CD4-positive, alpha-beta T cell treated with Interleukin-21 for 1 hour (primary cell): ENCODE measurements around the gene FGR.

ENCODE experiments used
- DNase-seq: peaks from one replicate; pipeline ENCODE4 v3.0.0-alpha.2; 2020

Gene FGR

DNA sequence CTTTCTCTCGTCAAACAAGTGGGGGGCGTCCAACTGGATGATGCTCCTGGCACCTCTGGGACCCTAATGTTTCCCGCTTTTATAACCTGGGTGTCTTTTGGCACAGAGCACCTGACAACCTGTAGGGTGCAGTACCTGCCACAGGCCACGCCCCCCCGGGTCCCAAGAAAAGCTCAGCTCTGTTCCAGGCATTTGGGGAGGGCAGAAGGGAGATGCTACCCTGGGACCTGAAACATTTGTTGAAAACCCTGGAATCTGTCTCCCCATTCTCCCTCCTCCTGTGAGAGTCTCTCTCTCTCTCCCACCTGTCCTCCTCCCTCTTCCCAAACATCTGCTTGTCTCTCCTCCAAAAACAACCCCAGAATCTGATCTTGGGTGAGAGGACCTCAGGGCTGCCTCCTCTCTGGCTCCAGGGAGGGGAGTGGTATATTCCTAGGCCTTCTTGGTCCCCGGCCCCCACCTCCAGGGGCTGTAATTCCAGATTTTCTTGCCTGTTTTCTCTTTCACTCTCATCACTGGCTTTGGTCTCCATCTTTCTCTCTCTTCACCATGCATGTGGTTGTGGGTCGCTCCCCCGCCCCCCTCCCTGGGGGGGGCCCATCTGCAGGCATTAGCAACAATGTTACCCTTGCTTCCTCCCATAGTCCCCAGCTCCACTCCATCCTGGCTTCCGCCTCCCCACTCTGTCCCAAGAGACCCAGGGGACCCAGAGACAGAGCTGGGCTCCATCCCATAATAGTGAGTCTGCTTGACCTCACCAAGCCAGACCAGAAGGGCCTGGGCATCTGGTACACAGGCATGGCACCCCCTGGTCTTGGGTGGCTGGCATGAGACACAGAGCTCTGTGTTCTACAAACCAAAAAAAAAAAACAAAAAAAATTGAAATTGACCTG lies 35.1 kb downstream of the FGR start:
- no peak for DNase-seq

- DNase-seq = no peak
These were observed 36.0 kb downstream of the FGR start for GRCh38 chr1:27598902-27599528.

- DNase-seq = no peak
These were observed 36.7 kb downstream of the FGR start for GRCh38 chr1:27598295-27598687.

- DNase-seq = no peak
These were observed 37.3 kb downstream of the FGR start for GRCh38 chr1:27597516-27598294.

DNA sequence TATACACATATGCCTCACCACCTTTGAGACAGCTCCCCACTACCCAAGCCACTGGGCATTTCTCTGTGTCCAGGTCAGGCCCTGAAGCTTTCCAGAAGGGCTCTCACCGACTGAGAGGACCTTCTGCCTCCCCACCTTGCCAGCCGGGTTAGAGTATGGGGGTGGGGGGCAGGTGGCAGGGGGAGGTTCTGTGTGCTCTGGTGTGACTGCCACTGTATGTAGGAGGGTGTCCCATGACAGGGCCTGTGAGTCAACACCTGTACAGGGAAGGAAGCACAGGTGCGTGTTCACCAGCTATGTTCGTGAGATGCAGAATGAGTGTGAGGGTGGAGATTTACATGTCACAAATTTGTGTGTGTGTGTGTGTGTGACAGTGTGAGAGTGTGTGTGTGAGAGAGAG lies 38.0 kb downstream of the FGR start:
- no peak for DNase-seq

- no peak for DNase-seq
These were observed 38.7 kb downstream of the FGR start for GRCh38 chr1:27596261-27596660.

DNA sequence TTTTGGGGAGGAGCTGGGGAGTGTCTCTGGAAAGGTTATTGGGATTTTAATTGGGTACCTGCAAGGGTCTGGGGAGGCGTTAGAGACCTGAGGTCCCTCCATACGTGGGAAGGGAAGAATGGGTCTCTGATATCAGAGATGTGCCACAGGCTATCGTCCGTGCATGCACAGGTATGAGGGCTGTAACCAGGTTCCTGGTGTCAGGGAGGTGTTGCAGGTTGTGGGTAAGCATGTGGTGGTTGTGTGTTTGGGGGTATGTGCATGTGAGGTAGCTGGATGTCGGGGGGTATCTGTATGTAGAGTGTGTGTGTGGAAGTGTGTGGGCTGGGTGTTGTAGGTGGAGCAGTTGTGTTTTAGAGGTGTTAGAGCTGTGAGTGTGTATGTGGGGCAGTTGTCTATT lies 39.4 kb downstream of the FGR start:
- no peak for DNase-seq

DNA sequence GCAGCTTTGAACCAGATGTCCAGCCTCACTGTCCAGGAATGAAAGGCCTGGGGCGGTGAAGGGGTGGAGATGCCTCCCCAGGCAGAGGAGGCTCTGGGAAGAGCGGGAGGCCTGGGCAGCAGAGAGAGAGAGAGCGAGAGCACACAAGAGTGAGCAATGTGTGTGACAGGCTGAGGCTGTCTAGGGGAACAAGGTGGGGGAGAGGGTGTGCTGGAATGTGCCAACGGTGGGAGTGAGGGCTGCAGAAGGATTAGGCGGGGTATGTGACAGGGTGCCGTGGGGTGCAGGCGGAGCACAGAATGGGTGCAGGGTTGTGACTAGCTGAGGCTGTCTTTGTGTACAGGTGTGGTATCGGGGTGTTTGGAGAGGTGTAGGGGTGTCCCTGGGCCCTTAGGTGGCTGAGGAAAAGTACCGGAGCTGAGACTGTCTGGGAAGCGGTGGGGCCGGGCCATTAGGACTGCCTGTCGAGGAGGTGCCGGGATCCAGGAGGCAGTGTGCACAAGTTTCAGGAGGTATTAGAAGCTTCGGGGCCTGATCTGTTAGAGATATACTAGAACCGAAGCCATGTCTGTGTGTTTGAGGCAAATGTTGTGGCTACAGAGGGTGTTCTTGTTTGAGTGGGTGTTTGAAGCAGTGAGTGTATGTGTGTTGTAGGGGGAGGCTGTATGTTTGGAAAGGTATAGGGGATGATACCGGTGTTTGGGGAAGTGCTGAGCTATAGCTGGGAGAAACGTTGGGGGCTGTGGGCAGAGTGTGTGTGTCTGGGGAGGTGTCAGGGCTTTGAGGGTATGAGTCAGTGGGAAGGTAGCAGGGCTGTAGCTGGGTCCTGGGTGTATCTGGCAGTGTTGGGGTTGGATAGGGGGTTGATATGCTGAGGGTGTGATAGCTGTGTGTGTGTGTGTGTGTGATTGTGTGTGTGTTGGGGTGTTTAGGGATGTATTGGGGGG lies 40.1 kb downstream of the FGR start:
- DNase-seq = no peak

DNA sequence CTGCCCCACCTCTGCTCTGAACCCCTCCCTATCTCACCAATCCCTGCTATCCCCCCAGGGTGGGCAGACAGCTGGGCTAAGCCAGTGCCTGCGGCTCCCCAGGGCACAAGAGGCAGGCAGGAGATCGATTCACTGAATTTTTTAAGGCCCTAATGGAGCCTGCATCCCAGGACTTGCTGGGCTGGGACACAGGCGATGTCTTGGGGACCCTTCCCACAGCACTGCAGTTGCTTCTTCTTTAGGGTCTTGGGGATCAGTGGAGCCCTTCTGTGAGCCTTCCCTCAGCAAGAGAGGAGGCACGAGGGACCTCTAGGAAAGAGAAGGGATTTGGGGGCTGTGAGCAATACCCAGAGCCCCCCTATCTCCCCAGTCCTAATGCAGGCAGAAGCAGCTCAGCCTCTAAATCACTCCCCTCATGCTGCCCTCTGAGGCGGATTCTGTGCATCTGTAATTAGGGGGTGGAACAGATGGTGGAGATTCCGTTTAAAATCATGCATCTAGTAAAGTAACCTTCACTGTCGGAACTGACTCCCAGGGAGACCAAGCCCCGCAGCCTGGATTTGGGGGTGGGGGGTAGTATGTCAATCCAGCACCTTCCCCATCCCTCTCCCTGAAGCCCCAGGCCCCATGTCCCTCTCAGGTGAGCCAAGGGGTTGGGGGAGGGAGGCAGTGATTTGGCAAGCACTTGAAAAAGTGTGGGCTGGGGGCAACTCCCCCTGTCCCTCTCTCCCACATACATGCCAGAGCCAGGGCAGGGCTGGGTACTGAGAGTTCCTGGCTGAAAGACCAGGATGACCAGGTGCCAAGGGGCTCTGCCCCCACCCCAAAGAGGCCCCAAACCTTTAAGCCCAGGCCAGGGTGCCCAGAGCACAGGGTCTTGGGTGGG lies 41.1 kb downstream of the FGR start:
- no peak for DNase-seq

DNA sequence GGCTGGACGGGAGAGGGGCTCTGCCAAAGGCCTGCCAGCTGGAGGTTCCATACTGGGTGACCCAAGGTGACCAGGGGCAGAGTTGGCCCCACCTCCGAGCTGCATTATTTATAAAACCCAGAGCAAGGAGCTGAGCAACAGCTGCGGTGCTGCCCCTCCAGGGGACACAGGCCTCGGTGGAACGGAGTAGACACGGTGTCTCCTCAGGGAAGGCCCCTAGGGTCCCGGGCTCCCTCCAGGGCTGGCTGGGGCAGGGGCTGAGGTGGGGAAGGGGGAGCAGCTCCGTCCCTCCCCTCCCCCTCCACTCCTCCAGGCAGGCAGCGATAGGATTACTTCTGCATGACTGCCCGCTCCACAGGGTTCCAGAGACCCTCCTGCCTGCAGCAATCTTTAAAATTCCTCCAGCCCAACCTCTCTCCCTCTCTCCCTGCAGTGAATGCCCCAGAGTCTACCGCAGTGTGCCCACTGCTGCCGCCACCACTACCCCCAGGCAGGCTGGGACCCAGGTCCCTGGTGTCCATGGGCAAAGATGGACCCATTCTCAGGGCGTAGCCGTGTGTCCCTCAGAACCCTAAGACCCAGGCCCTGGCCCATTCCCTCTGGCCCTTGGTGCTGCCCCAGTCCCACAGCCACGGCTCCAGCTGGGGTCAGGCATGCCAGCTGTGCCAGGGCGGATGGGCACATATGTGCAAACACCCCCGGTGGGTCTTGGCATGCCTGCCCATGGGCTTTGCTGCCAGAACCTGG lies 41.9 kb downstream of the FGR start:
- DNase-seq = no peak

- DNase-seq = no peak
These were observed 42.6 kb downstream of the FGR start for GRCh38 chr1:27592232-27592930.

DNA sequence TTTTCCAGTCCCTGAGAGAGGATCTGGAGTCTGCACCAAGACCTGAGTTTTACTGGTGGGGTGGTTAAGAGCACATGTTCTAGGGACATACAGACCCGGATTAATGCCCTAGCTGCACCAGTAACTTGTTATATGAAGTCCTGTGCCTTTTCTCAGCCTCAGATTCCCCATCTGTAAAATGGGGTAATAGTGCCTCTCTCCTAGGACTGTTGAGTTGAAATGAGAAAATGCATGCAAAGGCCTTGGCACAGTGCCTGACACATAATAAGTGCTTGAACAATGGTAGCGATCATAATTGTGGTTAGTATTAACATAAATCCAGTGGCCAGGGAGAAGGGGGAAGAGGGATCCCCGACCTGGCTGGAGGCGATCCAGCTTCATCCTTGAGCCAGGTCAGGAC lies 43.4 kb downstream of the FGR start:
- no peak for DNase-seq

DNA sequence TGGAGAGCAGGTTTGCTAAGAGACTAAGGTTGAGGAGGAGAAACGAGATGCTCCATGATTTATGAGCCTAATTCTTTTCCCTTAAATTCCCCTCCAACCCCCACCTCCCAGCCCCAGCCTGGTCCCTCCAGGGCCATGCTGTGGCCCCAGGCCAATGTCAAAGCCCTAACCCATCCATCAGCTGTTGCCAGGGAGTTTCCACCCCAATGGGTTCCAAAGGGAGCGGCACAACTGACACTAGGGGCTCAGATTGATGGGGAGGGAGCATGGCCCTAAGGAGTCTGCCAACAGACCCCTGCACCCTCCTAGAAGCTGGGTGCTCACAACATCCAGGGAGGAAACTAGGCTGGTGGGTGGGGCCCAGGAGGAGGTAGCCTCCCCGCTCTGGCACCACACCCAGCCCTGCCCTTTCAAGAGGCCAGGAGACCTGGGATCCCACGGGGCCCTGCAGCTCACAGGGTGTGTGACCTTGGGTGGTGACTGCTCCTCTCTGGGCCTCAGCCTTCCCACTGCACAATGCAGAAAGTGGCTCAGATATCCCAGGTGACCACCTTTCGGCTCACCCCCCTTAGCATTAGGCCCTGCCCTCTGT lies 44.0 kb downstream of the FGR start:
- no peak for DNase-seq

DNA sequence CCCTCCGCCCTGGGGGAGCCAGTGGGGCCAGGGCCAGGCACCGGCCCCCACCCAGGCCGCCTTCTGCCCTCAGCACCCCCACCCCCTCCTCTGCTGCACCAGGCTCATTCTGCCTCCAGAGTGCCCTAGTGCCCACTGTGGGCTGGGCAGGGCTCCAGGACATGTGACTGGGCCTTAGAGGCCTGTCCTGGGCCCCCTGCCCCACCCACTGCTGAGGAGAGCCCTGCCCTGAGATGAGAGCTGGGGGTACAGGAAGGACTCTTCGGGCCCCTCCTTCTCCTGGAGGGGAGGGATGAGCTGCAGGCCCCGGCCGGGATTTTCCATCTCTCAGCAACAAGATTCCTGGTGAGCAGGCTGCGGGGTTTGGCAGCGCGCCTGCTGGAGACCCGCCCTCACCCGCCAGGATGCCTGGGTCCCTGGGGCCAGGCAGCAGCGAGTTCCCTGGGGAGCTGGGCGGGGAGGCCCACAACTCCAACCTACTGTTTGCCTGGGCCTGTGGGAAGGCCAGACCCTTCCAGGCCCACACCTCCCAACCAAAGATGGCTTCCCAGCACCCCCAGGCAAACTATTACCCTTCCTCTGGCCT lies 45.1 kb downstream of the FGR start:
- DNase-seq = no peak

- no peak for DNase-seq
These were observed 45.5 kb downstream of the FGR start for GRCh38 chr1:27589441-27589840.

- DNase-seq = no peak
These were observed 46.4 kb downstream of the FGR start for GRCh38 chr1:27588256-27589232.

DNA sequence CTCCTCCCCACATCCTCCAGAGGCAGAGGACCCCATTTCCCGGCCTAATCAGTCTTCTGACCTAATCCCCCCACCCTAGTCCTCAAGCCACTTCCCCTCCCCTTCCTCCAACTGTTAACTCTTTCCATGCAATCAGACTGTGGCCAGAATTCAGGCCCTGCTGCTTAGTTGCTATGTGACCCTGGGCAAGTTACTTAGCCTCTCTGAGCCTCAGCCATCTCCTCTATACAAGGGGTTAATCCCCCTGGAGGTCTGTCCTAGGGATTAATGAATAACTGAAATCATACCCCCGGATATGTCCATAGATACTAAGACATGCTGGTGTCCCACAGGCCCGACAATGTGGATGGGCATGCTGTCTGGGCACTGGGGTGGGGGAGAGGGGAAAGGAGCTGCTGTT lies 49.3 kb downstream of the FGR start:
- no peak for DNase-seq

- no peak for DNase-seq
These were observed 50.5 kb downstream of the FGR start for GRCh38 chr1:27584453-27584852.
